ENCODE data around the gene OR52R1.

OR52R1 gene

DNA sequence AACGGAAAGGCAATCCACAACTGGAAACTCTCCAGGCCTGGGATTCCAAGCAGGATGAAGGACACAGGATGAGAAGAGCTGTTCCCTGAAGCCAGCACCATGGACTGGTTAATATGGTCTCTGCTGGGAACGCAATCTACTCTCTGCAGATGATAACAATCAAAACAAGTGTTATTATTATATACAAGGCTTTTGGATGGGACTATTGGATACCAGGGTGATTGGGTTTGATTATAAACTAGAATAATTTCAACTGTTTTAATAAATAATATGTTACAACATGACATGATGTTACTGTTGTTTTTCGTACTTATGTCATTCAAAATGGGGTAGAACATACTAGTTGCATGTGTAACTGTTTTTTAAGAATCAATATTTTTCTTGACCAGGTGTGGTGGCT is at the start of gene OR52R1:
OR52R1 (minus strand) TSS at position 101 of the 400 bp plus-strand sequence; CDS start at position 101, 0 bp downstream.
- H3K4me3 ChIP-seq (ENCODE audit: low read depth, low read length), result no peak within 1 kb of the TSS
- TF ChIP-seq MYC (IDR thresholded peaks at IDR 0.05; ENCODE audit: low read depth, low read length) (no peak), POLR2A (IDR thresholded peaks at IDR 0.05; ENCODE audit: extremely low read depth, insufficient read length) (no peak)
- TF ChIP-seq, protein P1, sequence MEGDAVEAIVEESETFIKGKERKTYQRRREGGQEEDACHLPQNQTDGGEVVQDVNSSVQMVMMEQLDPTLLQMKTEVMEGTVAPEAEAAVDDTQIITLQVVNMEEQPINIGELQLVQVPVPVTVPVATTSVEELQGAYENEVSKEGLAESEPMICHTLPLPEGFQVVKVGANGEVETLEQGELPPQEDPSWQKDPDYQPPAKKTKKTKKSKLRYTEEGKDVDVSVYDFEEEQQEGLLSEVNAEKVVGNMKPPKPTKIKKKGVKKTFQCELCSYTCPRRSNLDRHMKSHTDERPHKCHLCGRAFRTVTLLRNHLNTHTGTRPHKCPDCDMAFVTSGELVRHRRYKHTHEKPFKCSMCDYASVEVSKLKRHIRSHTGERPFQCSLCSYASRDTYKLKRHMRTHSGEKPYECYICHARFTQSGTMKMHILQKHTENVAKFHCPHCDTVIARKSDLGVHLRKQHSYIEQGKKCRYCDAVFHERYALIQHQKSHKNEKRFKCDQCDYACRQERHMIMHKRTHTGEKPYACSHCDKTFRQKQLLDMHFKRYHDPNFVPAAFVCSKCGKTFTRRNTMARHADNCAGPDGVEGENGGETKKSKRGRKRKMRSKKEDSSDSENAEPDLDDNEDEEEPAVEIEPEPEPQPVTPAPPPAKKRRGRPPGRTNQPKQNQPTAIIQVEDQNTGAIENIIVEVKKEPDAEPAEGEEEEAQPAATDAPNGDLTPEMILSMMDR (IDR thresholded peaks at IDR 0.05; ENCODE audit: low read depth, low read length), result no peak
- TF ChIP-seq, protein P2, sequence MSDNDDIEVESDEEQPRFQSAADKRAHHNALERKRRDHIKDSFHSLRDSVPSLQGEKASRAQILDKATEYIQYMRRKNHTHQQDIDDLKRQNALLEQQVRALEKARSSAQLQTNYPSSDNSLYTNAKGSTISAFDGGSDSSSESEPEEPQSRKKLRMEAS (IDR thresholded peaks at IDR 0.05; ENCODE audit: low read depth, low read length), result no peak
- no peak for DNase-seq (ENCODE audit: low read depth)

DNA sequence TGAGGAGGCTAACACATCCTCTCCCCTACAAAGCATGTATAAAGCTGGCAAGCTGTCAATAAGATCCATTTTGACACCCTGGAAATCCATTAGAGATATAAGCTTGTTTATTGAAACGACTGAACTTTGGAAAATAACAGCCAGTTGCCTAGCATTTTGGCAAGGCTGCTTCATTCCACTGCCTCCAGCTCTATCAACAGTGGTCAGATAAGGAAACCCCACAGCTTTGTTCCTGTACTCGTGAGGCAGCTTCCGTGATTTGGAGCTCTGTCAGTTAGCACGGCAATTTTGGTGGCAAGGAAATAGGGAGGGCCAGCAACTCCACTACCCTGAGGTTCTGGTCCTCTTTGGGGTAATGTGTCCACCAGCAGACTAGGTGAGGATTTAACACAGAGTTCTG is 46.9 kb upstream of the OR52R1 start:
- TF ChIP-seq MYC (IDR thresholded peaks at IDR 0.05; ENCODE audit: low read depth, low read length), result no peak
- TF ChIP-seq, protein P1 (IDR thresholded peaks at IDR 0.05; ENCODE audit: low read depth, low read length), result no peak
- TF ChIP-seq, protein P2 (IDR thresholded peaks at IDR 0.05; ENCODE audit: low read depth, low read length), result no peak
- no peak for TF ChIP-seq POLR2A (IDR thresholded peaks at IDR 0.05; ENCODE audit: extremely low read depth, insufficient read length)
- no peak overlapping the region for H3K4me3 ChIP-seq (ENCODE audit: low read depth, low read length)
- no peak for DNase-seq (ENCODE audit: low read depth)

DNA sequence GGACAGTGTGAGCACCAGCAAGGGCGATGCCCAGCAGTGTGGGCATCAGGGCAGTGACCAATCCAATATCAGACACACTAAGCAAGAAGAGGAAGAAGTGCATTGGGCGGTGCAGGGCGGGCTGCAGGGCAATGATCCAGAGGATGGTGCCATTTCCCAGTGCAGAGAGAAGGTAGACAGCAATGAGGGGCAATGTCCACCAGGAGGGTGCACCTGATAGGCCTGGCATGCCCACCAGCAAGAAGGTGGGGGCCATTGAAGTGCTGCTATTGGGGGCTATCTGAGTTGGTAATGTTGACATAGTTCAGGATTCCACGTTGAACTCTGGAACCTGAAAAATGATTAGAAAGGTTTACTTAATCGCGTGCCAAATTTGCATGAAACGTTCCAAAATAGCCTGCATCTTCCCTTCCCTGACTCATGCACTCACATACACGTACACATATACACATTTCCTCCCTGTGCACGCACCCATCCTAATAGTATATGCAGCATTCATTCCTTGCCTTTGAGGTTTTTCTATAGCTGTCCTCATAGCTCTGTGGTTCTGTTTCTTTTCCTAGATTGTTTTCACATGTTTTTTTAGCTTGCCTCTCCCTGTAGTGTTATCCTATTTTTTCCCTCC is 44.8 kb upstream of the OR52R1 start, which contains the start of gene OR51S1:
OR51S1 (minus strand) TSS at position 301 of the 625 bp plus-strand sequence; CDS start at position 301, 0 bp downstream.
- DNase-seq (ENCODE audit: low read depth), result no peak
- no peak within 1 kb of the TSS for H3K4me3 ChIP-seq (ENCODE audit: low read depth, low read length)
- TF ChIP-seq POLR2A (IDR thresholded peaks at IDR 0.05; ENCODE audit: extremely low read depth, insufficient read length), result no peak
- TF ChIP-seq, protein P1 (IDR thresholded peaks at IDR 0.05; ENCODE audit: low read depth, low read length), result no peak
- TF ChIP-seq, protein P2 (IDR thresholded peaks at IDR 0.05; ENCODE audit: low read depth, low read length), result no peak
- no peak for TF ChIP-seq MYC (IDR thresholded peaks at IDR 0.05; ENCODE audit: low read depth, low read length)

DNA sequence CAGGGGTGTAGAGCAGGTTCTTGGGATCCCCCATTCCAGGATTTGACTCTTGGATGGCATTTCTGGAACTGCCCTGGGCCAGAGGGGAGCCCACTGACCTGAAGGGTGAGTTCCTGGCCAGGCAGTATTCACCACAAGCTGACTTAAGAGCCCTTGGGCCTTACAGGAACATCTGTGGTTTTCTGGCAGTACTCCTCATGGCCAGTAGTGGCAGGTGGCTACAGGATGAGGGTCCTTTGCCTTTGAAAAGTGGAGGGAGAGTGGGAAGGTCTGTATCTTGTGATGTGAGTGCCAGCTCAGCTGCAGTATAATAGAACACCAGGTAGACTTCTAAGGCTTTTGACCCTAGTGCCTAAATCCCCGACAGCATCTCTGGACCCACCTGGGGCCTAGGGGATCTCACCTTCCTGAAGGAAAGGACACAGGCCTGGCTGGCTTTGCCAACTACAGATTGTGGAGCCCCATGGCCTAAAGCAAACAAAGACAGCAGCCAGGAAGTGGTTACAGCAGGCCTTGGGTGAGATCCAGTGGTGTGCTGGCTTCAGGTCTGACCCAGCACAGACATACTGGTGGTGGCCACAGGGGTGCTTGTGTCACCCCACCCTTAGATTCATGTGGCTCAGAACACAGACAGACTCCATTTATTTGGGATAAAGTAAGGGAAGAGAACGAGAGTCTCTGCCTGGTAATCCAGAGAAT is 35.8 kb upstream of the OR52R1 start:
- TF ChIP-seq, protein P2 (IDR thresholded peaks at IDR 0.05; ENCODE audit: low read depth, low read length), result no peak
- TF ChIP-seq MYC (IDR thresholded peaks at IDR 0.05; ENCODE audit: low read depth, low read length) (no peak), POLR2A (IDR thresholded peaks at IDR 0.05; ENCODE audit: extremely low read depth, insufficient read length) (no peak)
- TF ChIP-seq, protein P1 (IDR thresholded peaks at IDR 0.05; ENCODE audit: low read depth, low read length), result no peak
- DNase-seq (ENCODE audit: low read depth), result no peak
- H3K4me3 ChIP-seq (ENCODE audit: low read depth, low read length), result no peak overlapping the region

DNA sequence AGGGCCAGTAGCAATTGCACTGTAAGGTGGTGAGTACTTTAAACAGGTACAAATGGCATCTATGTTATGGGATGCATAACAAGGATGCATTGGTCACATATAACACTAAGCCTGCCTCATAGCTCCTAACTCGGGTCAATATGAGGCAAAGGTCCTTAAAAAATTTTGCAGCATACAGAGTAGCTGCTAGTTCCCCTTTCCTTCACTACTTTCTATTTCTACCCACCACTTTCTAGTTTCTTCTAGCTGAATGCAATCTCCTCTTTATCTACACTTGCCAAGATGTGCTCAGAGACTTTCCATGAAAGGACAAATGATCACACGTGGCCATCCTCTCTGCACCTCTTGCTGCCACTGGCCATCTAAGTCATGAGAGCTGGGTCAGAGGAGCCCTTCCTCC is 26.7 kb upstream of the OR52R1 start:
- TF ChIP-seq MYC (IDR thresholded peaks at IDR 0.05; ENCODE audit: low read depth, low read length), result no peak
- no peak for TF ChIP-seq POLR2A (IDR thresholded peaks at IDR 0.05; ENCODE audit: extremely low read depth, insufficient read length)
- TF ChIP-seq, protein P1 (IDR thresholded peaks at IDR 0.05; ENCODE audit: low read depth, low read length), result no peak
- TF ChIP-seq, protein P2 (IDR thresholded peaks at IDR 0.05; ENCODE audit: low read depth, low read length), result no peak
- H3K4me3 ChIP-seq (ENCODE audit: low read depth, low read length), result no peak overlapping the region
- no peak for DNase-seq (ENCODE audit: low read depth)

Data from NB4 (cell line).